ENCODE results near the gene ZNF205. TPM values are rescaled to one million over a fixed set of nuclear protein-coding genes. Genes with fewer than 3 reads are reported as not detected.
"Not testable (repeated sequence)": the region's sequence is repeated elsewhere in the genome, so short reads cannot be mapped to it uniquely, and the experiment has no call there.

The ZNF205 gene
- total RNA-seq, result 7.3 TPM

DNA sequence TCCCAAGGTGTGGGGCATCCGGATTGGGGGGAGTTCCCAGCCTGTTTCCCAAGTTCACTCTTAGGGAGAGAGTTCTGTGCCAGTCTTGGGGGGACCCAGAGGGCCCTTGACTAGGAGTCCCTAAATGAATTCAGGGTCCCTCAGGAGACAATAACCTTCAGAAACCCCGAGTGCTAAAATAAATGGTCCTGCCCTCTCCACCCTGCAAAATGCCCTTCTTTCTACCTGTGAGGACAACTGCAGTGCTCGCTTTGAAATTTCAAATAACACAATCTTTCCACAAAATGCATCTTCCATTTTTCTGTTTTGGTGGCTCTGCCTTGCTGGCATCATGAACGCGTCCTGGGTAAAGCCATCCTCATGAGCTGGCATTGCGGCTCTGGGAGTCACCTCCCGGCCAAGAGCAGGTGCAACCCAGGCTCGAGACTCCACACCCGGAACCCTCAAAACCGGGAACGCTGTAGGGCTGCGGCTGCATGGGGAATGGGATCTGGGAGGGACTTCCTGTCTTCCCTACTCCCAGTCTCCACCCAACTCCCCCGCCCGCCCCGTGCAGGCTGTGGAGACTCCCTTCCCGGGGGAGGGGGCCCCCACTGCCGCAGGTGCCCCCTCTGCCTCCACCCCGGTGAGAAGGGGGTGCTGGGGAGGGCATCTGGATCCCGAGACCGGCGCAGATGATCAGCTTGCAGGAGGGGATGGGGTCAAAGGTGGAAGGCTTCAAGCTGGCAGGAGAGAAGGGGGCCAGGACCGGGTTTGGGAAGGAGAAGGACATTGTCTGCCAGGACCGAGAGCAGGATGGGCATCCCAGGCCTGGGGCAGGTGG lies at the start of gene ZNF205:
TSS of gene ZNF205 (plus strand) at position 529 of the 823 bp plus-strand sequence. CDS start 845 bp downstream, outside the sequence.
- H3K4me3 ChIP-seq (ENCODE audit: low read length in 3 of 3), result peak within 1 kb of the TSS; percentile 82
- H3K36me3 ChIP-seq (ENCODE audit: control insufficient read depth in 3 of 3, insufficient read depth in 3 of 3, low read length in 3 of 3), result peaks cover 16 to 28% (median 26%) of the 10 kb centered on the region in 3 donors
- peak within 1 kb of the TSS; percentile 36 for H3K27ac ChIP-seq (ENCODE audit: low read depth, low read length)
- peaks cover 24 to 33% (median 27%) of the 10 kb centered on the region in 3 donors for H3K4me1 ChIP-seq (ENCODE audit: control insufficient read depth in 3 of 3, insufficient read depth in 3 of 3, low read length in 3 of 3)
- H3K27me3 ChIP-seq (ENCODE audit: control insufficient read depth in 3 of 3, insufficient read depth in 3 of 3, low read length in 3 of 3), result no peaks in the 10 kb centered on the region
- no peaks in the 10 kb centered on the region for H3K9me3 ChIP-seq (ENCODE audit: control insufficient read depth in 3 of 3, low read length in 3 of 3)
- peak within 1 kb of the TSS; percentile 65 to 79 (median 76) for H3K9ac ChIP-seq (ENCODE audit: low read depth in 1 of 3, low read length in 3 of 3)

DNA sequence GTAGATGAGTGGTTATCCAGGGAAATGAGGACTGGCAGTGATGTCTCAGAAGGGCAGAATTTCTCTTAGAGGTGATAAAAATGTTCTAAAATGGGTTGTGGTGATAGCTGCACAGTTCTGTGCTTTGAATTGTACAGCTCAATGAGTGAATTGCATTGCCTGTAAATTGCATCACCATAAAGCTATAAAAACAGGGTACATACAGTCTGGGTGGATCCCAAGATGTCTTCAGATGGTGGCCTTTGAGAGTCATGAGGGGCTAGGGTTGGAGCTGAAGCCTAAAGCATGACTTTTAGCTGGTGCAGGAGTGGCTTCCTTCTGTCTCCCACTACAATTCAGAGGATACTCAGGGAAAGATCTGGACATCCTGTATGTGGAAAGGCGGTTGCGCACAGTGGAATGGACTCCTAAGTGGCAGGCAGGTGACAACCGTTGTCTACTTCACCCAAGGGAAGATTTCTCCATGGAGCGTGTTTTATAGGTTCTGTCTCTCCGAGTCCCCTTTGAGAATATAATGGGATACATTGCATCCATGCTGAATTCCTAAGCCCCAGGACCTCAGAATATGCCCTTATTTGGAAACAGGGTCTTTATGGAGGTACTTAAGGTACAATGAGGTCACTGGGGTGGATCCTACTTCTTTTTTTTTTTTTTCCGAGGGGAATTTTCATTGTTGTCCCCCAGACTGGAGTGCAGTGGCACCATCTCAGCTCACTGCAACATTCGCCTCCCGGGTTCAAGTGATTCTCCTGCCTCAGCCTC lies 48.6 kb upstream of the ZNF205 start:
- no peak overlapping the region for H3K27ac ChIP-seq (ENCODE audit: low read depth, low read length)
- peak overlapping the region in 1 of 3 donors; percentile 23 for H3K9ac ChIP-seq (ENCODE audit: low read depth in 1 of 3, low read length in 3 of 3)
- peaks cover 46 to 61% (median 56%) of the 10 kb centered on the region in 3 donors for H3K4me1 ChIP-seq (ENCODE audit: control insufficient read depth in 3 of 3, insufficient read depth in 3 of 3, low read length in 3 of 3)
- H3K4me3 ChIP-seq (ENCODE audit: low read length in 3 of 3), result no peak overlapping the region
- no peaks in the 10 kb centered on the region for H3K27me3 ChIP-seq (ENCODE audit: control insufficient read depth in 3 of 3, insufficient read depth in 3 of 3, low read length in 3 of 3)
- peaks cover 0 to 6% (median 6%) of the 10 kb centered on the region in 3 donors for H3K36me3 ChIP-seq (ENCODE audit: control insufficient read depth in 3 of 3, insufficient read depth in 3 of 3, low read length in 3 of 3)
- H3K9me3 ChIP-seq (ENCODE audit: control insufficient read depth in 3 of 3, low read length in 3 of 3), result no peaks in the 10 kb centered on the region

DNA sequence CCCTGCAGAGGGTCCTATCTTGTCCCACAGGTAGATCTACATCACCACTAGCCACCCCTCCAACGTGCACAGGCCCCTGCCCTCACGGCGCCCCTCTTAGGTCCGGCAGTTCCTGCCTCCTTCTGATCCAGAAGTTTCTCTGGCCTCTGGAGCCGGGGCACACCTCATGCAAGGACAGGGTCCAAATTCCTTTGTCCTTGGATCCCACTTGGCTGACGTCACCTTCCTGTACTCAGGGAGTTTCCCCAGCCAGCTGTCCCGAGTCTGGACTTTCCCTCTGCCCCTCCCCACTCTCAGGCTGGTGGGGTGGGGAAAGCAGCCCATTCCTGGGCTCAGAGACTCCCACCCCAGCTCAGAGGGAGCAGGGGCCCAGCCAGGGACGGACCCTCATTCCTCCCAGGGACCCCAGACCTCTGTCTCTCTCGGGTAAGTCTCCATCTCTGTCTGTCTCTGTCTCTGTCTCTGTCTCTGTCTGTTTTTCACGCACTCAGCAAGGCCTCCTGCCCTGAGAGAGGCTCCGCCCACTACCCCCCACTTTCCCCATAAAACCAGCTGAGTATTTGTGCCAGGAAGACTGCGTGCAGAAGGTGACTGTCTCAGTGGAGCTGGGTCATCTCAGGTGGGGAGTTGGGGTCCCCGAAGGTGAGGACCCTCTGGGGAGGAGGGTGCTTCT lies 47.2 kb upstream of the ZNF205 start, which contains the start of gene IL32:
TSS of gene IL32 (plus strand) at position 572 of the 673 bp plus-strand sequence. CDS start 172 bp downstream, outside the sequence.
- Histone ChIP-seq H3K36me3 (ENCODE audit: control insufficient read depth in 3 of 3, insufficient read depth in 3 of 3, low read length in 3 of 3) (peaks cover 0 to 11% (median 7%) of the 10 kb centered on the region in 3 donors), H3K27me3 (ENCODE audit: control insufficient read depth in 3 of 3, insufficient read depth in 3 of 3, low read length in 3 of 3) (no peaks in the 10 kb centered on the region), H3K9ac (ENCODE audit: low read depth in 1 of 3, low read length in 3 of 3) (peak within 1 kb of the TSS; percentile 57 to 89 (median 73)), H3K4me3 (ENCODE audit: low read length in 3 of 3) (peak within 1 kb of the TSS; percentile 24 to 85 (median 84)), H3K4me1 (ENCODE audit: control insufficient read depth in 3 of 3, insufficient read depth in 3 of 3, low read length in 3 of 3) (peaks cover 38 to 53% (median 48%) of the 10 kb centered on the region in 3 donors), H3K27ac (ENCODE audit: low read depth, low read length) (peak within 1 kb of the TSS; percentile 48), H3K9me3 (ENCODE audit: control insufficient read depth in 3 of 3, low read length in 3 of 3) (no peaks in the 10 kb centered on the region)

DNA sequence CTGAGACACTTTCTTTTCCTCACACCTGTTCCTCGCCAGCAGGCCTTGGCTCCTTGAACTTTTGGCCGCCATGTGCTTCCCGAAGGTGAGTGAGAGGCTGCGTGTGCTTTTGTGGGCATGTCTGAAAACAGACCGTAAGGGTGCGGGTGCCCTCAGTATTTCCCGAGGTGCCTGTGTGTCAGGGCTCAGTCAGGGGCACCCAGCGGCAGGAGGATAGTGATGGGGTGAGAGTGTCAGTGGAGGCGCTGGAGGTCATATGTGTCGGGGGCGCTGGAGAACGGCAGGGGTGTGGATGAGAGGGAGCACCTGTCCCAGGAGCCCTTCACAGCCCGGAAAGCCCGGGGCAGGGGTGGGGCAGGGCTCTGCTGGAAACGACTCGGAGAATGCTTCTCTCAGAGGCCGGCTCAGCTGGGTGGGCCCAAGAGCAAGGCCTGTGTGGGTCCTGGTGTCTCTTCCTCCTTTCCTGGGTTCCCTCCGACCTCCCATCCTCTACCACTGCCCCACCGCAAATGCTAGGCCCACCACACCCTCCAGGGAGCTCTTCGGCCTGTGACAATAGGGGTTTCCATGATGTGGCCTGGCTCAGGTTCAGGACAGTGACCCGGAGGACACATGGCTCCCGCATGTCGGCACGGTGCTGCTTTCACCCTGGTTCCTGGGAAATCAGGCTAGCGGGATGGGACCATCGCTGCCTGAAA lies 46.5 kb upstream of the ZNF205 start:
- Histone ChIP-seq H3K27me3 (ENCODE audit: control insufficient read depth in 3 of 3, insufficient read depth in 3 of 3, low read length in 3 of 3) (no peaks in the 10 kb centered on the region), H3K9ac (ENCODE audit: low read depth in 1 of 3, low read length in 3 of 3) (peak overlapping the region; percentile 57 to 89 (median 73)), H3K4me3 (ENCODE audit: low read length in 3 of 3) (peak overlapping the region; percentile 24 to 85 (median 84)), H3K4me1 (ENCODE audit: control insufficient read depth in 3 of 3, insufficient read depth in 3 of 3, low read length in 3 of 3) (peaks cover 31 to 47% (median 42%) of the 10 kb centered on the region in 3 donors), H3K9me3 (ENCODE audit: control insufficient read depth in 3 of 3, low read length in 3 of 3) (no peaks in the 10 kb centered on the region), H3K36me3 (ENCODE audit: control insufficient read depth in 3 of 3, insufficient read depth in 3 of 3, low read length in 3 of 3) (peaks cover 0 to 11% (median 7%) of the 10 kb centered on the region in 3 donors), H3K27ac (ENCODE audit: low read depth, low read length) (peak overlapping the region; percentile 48)

DNA sequence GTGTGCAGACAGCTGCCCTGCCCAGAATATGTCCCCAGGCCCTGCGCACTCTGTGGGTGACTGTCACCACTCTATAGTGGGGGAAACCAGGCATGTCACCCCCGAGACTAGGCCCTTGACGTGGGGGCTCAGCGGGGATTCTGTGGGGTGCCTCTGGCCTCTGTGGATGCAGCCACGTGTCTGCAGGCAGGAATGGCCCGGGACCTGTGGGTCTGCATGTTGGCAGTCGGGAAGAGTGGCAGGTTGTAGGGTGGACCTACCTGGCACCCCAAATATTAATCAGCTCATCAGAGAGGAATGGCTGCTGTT lies 46.0 kb upstream of the ZNF205 start:
- H3K27me3 ChIP-seq (ENCODE audit: control insufficient read depth in 3 of 3, insufficient read depth in 3 of 3, low read length in 3 of 3), result no peaks in the 10 kb centered on the region
- H3K9me3 ChIP-seq (ENCODE audit: control insufficient read depth in 3 of 3, low read length in 3 of 3), result no peaks in the 10 kb centered on the region
- H3K36me3 ChIP-seq (ENCODE audit: control insufficient read depth in 3 of 3, insufficient read depth in 3 of 3, low read length in 3 of 3), result peaks cover 0 to 11% (median 7%) of the 10 kb centered on the region in 3 donors
- no peak overlapping the region for H3K27ac ChIP-seq (ENCODE audit: low read depth, low read length)
- peaks cover 27 to 43% (median 40%) of the 10 kb centered on the region in 3 donors for H3K4me1 ChIP-seq (ENCODE audit: control insufficient read depth in 3 of 3, insufficient read depth in 3 of 3, low read length in 3 of 3)
- peak overlapping the region; percentile 24 to 85 (median 84) for H3K4me3 ChIP-seq (ENCODE audit: low read length in 3 of 3)
- H3K9ac ChIP-seq (ENCODE audit: low read depth in 1 of 3, low read length in 3 of 3), result peak overlapping the region in 2 of 3 donors; percentile 73 to 89

DNA sequence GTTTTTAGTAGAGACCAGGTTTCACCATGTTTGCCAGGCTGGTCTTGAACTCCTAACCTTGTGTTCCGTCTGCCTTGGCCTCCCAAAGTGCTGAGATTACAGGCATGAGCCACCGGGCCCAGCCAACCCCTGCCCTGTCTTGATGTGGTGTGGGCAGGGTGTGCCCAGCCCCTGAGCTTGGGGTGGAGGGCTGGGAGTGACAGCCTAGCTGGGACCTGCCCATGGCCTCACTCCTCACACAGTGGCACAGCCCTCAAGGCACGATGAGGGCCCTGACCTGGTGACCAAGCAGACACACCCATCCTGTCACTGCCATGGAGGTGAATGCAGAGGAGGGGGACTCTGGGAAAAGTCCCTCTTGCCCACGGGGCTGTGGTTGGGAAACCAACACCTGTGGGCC lies 43.9 kb upstream of the ZNF205 start:
- H3K9me3 ChIP-seq (ENCODE audit: control insufficient read depth in 3 of 3, low read length in 3 of 3), result no peaks in the 10 kb centered on the region
- H3K9ac ChIP-seq (ENCODE audit: low read depth in 1 of 3, low read length in 3 of 3), result peak overlapping the region in 2 of 3 donors; percentile 10 to 16
- peaks cover 0 to 11% (median 7%) of the 10 kb centered on the region in 3 donors for H3K36me3 ChIP-seq (ENCODE audit: control insufficient read depth in 3 of 3, insufficient read depth in 3 of 3, low read length in 3 of 3)
- H3K4me3 ChIP-seq (ENCODE audit: low read length in 3 of 3), result no peak overlapping the region
- peaks cover 22 to 40% (median 33%) of the 10 kb centered on the region in 3 donors for H3K4me1 ChIP-seq (ENCODE audit: control insufficient read depth in 3 of 3, insufficient read depth in 3 of 3, low read length in 3 of 3)
- H3K27ac ChIP-seq (ENCODE audit: low read depth, low read length), result no peak overlapping the region
- H3K27me3 ChIP-seq (ENCODE audit: control insufficient read depth in 3 of 3, insufficient read depth in 3 of 3, low read length in 3 of 3), result peaks cover 0 to under 1% (median 0%) of the 10 kb centered on the region in 3 donors

DNA sequence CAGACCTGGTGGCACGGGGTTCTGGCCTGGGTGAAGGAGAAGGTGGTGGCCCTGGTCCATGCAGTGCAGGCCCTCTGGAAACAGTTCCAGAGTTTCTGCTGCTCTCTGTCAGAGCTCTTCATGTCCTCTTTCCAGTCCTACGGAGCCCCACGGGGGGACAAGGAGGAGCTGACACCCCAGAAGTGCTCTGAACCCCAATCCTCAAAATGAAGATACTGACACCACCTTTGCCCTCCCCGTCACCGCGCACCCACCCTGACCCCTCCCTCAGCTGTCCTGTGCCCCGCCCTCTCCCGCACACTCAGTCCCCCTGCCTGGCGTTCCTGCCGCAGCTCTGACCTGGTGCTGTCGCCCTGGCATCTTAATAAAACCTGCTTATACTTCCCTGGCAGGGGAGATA lies 43.2 kb upstream of the ZNF205 start:
- H3K36me3 ChIP-seq (ENCODE audit: control insufficient read depth in 3 of 3, insufficient read depth in 3 of 3, low read length in 3 of 3), result peaks cover 0 to 11% (median 7%) of the 10 kb centered on the region in 3 donors
- H3K27me3 ChIP-seq (ENCODE audit: control insufficient read depth in 3 of 3, insufficient read depth in 3 of 3, low read length in 3 of 3); H3K9ac ChIP-seq (ENCODE audit: low read depth in 1 of 3, low read length in 3 of 3); H3K4me3 ChIP-seq (ENCODE audit: low read length in 3 of 3); H3K27ac ChIP-seq (ENCODE audit: low read depth, low read length); H3K9me3 ChIP-seq (ENCODE audit: control insufficient read depth in 3 of 3, low read length in 3 of 3): not testable (repeated sequence)
- peaks cover 26 to 41% (median 33%) of the 10 kb centered on the region in 3 donors for H3K4me1 ChIP-seq (ENCODE audit: control insufficient read depth in 3 of 3, insufficient read depth in 3 of 3, low read length in 3 of 3)

DNA sequence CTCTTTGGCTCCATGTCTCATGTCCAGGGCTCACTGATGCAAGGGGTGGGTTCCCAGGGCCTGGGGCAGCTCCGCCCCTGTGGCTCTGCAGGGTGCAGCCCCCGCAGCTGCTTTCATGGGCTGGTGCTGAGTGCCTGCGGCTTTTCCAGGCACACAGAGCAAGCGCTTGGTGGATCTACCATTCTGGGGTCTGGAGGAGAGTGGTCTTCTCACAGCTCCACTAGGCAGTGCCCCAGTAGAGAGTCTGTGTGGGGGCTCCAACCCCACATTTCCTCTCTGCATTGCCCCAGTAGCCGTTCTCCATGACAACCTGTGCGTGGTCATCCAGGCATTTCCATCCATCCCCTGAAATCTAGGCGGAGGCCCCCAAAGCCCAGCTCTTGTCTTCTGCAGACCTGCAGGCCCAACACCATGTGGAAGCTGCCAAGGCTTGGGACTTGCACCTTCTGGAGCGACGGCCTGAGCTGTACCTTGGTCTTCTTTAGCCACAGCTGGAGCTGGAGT lies 41.7 kb upstream of the ZNF205 start:
- H3K4me3 ChIP-seq (ENCODE audit: low read length in 3 of 3), result no peak overlapping the region
- peaks cover 0 to 4% (median 4%) of the 10 kb centered on the region in 3 donors for H3K27me3 ChIP-seq (ENCODE audit: control insufficient read depth in 3 of 3, insufficient read depth in 3 of 3, low read length in 3 of 3)
- no peak overlapping the region for H3K27ac ChIP-seq (ENCODE audit: low read depth, low read length)
- peaks cover 15 to 32% (median 23%) of the 10 kb centered on the region in 3 donors for H3K4me1 ChIP-seq (ENCODE audit: control insufficient read depth in 3 of 3, insufficient read depth in 3 of 3, low read length in 3 of 3)
- H3K36me3 ChIP-seq (ENCODE audit: control insufficient read depth in 3 of 3, insufficient read depth in 3 of 3, low read length in 3 of 3), result peaks cover 0 to 11% (median 7%) of the 10 kb centered on the region in 3 donors
- H3K9ac ChIP-seq (ENCODE audit: low read depth in 1 of 3, low read length in 3 of 3), result no peak overlapping the region
- H3K9me3 ChIP-seq (ENCODE audit: control insufficient read depth in 3 of 3, low read length in 3 of 3), result no peaks in the 10 kb centered on the region

DNA sequence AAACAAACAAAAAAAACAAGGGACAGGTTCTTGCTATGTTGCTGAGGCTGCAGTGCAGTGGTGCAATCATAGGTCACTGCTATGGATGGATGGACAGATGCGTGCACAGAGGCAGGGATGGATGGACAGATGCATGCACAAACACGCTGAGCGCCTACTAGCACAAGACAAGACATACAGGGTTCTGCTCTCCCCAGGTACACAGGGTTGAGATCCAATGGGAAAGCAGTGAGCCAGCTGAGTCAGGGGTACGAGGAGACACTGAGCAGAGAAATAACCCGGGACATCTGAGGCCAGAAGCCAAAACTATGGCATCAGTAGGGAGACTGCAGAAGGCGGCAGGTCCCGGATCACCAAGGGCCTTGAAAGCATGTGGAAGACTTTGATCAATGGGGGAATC lies 40.7 kb upstream of the ZNF205 start:
- Histone ChIP-seq H3K9me3 (ENCODE audit: control insufficient read depth in 3 of 3, low read length in 3 of 3) (no peaks in the 10 kb centered on the region), H3K9ac (ENCODE audit: low read depth in 1 of 3, low read length in 3 of 3) (no peak overlapping the region), H3K27ac (ENCODE audit: low read depth, low read length) (no peak overlapping the region), H3K36me3 (ENCODE audit: control insufficient read depth in 3 of 3, insufficient read depth in 3 of 3, low read length in 3 of 3) (peaks cover 0 to 11% (median 7%) of the 10 kb centered on the region in 3 donors), H3K4me1 (ENCODE audit: control insufficient read depth in 3 of 3, insufficient read depth in 3 of 3, low read length in 3 of 3) (peaks cover 6 to 22% (median 13%) of the 10 kb centered on the region in 3 donors), H3K27me3 (ENCODE audit: control insufficient read depth in 3 of 3, insufficient read depth in 3 of 3, low read length in 3 of 3) (peaks cover 0 to 4% (median 4%) of the 10 kb centered on the region in 3 donors), H3K4me3 (ENCODE audit: low read length in 3 of 3) (no peak overlapping the region)
